CD14-positive monocyte (primary cell): ENCODE data around the gene TFG. TPM values are rescaled to one million over a fixed set of nuclear protein-coding genes. Genes with fewer than 3 reads are reported as not detected.

ENCODE experiments used
- DNase-seq, 3 donors: peaks; one replicate each; pipeline ENCODE4 v3.0.0-alpha.2; 2011 to 2022
- H2AFZ ChIP-seq: 2 replicates; pipeline ENCODE4 v1.6.0; 2012; ENCODE audit warnings: mild to moderate bottlenecking, low read depth, low read length, inconsistent platforms; ENCODE audit not compliant: insufficient read depth, poor library complexity, severe bottlenecking
- H3K27ac ChIP-seq, 2 donors: 1 replicate in 1 of 2; 2 replicates in 1 of 2; pipeline ENCODE4 v1.5.1; 2012 to 2013; ENCODE audit warnings: low read length in 2 of 2, control low read depth in 1 of 2, inconsistent platforms in 1 of 2, low read depth in 1 of 2, mild to moderate bottlenecking in 1 of 2
- H3K27me3 ChIP-seq, 2 donors: one replicate each; pipeline versions ENCODE4 v1.6.0 to v1.6.1; 2011 to 2013; ENCODE audit warnings: low read length in 2 of 2; ENCODE audit not compliant: control insufficient read depth in 2 of 2, insufficient read depth in 2 of 2
- H3K36me3 ChIP-seq, 2 donors: replicated peaks in 1 of 2; 1 replicate in 1 of 2; 2 replicates in 1 of 2; pipeline versions ENCODE4 v1.5.1 to v1.6.1; 2012 to 2013; ENCODE audit warnings: low read length in 2 of 2, control low read depth in 1 of 2, inconsistent platforms in 1 of 2, mild to moderate bottlenecking in 1 of 2; ENCODE audit not compliant: insufficient read depth in 2 of 2, control insufficient read depth in 1 of 2
- H3K4me1 ChIP-seq, 2 donors: 1 replicate in 1 of 2; 2 replicates in 1 of 2; pipeline versions ENCODE4 v1.5.1 to v1.6.1; 2012 to 2013; ENCODE audit warnings: low read length in 2 of 2, control low read depth in 1 of 2, inconsistent platforms in 1 of 2, mild to moderate bottlenecking in 1 of 2, moderate library complexity in 1 of 2; ENCODE audit not compliant: insufficient read depth in 2 of 2, control insufficient read depth in 1 of 2
- H3K4me2 ChIP-seq: replicated peaks from 2 replicates; pipeline ENCODE3; 2012; ENCODE audit warnings: low read length, moderate library complexity, mild to moderate bottlenecking; ENCODE audit not compliant: poor library complexity, severe bottlenecking; ENCODE audit errors: extremely low read depth
- H3K4me3 ChIP-seq, 3 experiments: fragments of 200-600 bp in 1 of 3; sonication (generic) in 1 of 3; replicated peaks in 1 of 3; 1 replicate in 2 of 3; 2 replicates in 1 of 3; pipeline ENCODE4 v1.5.1; 2011 to 2013; ENCODE audit warnings: low read length in 3 of 3, mild to moderate bottlenecking in 3 of 3, control low read depth in 2 of 3, low read depth in 2 of 3, inconsistent platforms in 1 of 3, moderate library complexity in 1 of 3
- H3K79me2 ChIP-seq: 2 replicates; pipeline ENCODE4 v1.6.0; 2012; ENCODE audit warnings: mild to moderate bottlenecking, control low read depth, inconsistent platforms, low read length, moderate library complexity; ENCODE audit not compliant: insufficient read depth
- H3K9ac ChIP-seq: 2 replicates; pipeline ENCODE4 v1.6.0; 2017; ENCODE audit warnings: low read length, mild to moderate bottlenecking; ENCODE audit not compliant: insufficient read depth, poor library complexity, severe bottlenecking
- H3K9me3 ChIP-seq, 2 donors: replicated peaks in 1 of 2; 1 replicate in 1 of 2; 2 replicates in 1 of 2; pipeline versions ENCODE4 v1.5.1 to v1.6.1; 2012 to 2013; ENCODE audit warnings: low read length in 2 of 2, control low read depth in 1 of 2; ENCODE audit not compliant: control insufficient read depth in 1 of 2, insufficient read depth in 1 of 2
- H4K20me1 ChIP-seq: 2 replicates; pipeline ENCODE4 v1.6.0; 2012; ENCODE audit warnings: mild to moderate bottlenecking, low read length, control low read depth, moderate library complexity; ENCODE audit not compliant: insufficient read depth
- H3K27ac Mint-ChIP-seq, 7 donors: one replicate each; pipeline ENCODE4 v1.8.0; 2020; ENCODE audit warnings: mild to moderate bottlenecking in 7 of 7, mixed read lengths in 7 of 7, moderate library complexity in 6 of 7, inconsistent platforms in 2 of 7
- H3K27me3 Mint-ChIP-seq, 3 donors: one replicate each; pipeline ENCODE4 v1.8.0; 2021 to 2022; ENCODE audit warnings: low read depth in 3 of 3, mild to moderate bottlenecking in 3 of 3, mixed read lengths in 3 of 3, moderate library complexity in 3 of 3, inconsistent platforms in 1 of 3
- H3K36me3 Mint-ChIP-seq, 2 donors: one replicate each; pipeline ENCODE4 v1.8.0; 2020; ENCODE audit warnings: mixed read lengths in 2 of 2, inconsistent platforms in 1 of 2, mild to moderate bottlenecking in 1 of 2
- H3K4me1 Mint-ChIP-seq: one replicate; pipeline ENCODE4 v1.8.0; 2020; ENCODE audit warnings: mild to moderate bottlenecking, mixed read lengths
- H3K4me3 Mint-ChIP-seq, 2 donors: one replicate each; pipeline ENCODE4 v1.8.0; 2020; ENCODE audit warnings: mild to moderate bottlenecking in 2 of 2, mixed read lengths in 2 of 2, moderate library complexity in 1 of 2
- H3K9me3 Mint-ChIP-seq, 7 donors: one replicate each; pipeline ENCODE4 v1.8.0; 2020 to 2022; ENCODE audit warnings: mixed read lengths in 7 of 7, mild to moderate bottlenecking in 6 of 7, moderate library complexity in 6 of 7, inconsistent platforms in 2 of 7
- WGBS: methylation state at CpG from one replicate; pipeline ENCODE4 v1.1.5; 2013; ENCODE audit warnings: missing lambda C conversion rate; ENCODE audit not compliant: insufficient coverage; 5-methylcytosine and 5-hydroxymethylcytosine counted together
- intact Hi-C, 2 donors: fragments of 100-400 bp; cut with micrococcal nuclease; formaldehyde crosslinking; loops; one replicate each; pipeline versions ENCODE4 v1.15.0 to v1.15.1; 2023
- polyA plus RNA-seq, 3 donors: library from polyadenylated mRNA; depleted of rRNA in 1 of 3; unstranded in 2 of 3; stranded (reverse) in 1 of 3; fragments of 300-500 nt in 2 of 3; fragments of >200 nt in 1 of 3; fragmentation: Illumina TruSeq in 2 of 3; gene quantifications; 1 replicate in 2 of 3; 2 replicates in 1 of 3; pipeline ENCODE4 v1.2.3, GENCODE V29; 2012 to 2021
- TF ChIP-seq, protein P1 (sequence below): fragments of 200-600 bp; IDR thresholded peaks from one replicate; pipeline ENCODE4 v1.8.0; 2022; ENCODE audit warnings: antibody characterized with exemption, mild to moderate bottlenecking

TFG gene
- polyA plus RNA-seq, 3 donors: 37.9 to 51.2 (median 44.8) TPM

GRCh38 chr3:100732435-100732834 lies 23.1 kb downstream of the TFG start:
- no peaks in the 10 kb centered on the region for H3K4me1 Mint-ChIP-seq

GRCh38 chr3:100737334-100737733 lies 28.0 kb downstream of the TFG start:
- peaks cover 65 to 81% of the 10 kb centered on the region in 2 donors for H3K36me3 Mint-ChIP-seq
- H3K79me2 ChIP-seq: peaks cover 7% of the 10 kb centered on the region

More at GRCh38 chr3:100732435-100732834, 23.1 kb downstream of the TFG start:
- intact Hi-C loops: no loop called here
- Histone ChIP-seq H3K4me1 (no peaks in the 10 kb centered on the region), H4K20me1 (peaks cover 34% of the 10 kb centered on the region), H2AFZ (no peak overlapping the region), H3K4me2 (no peak overlapping the region), H3K27me3 (no peaks in the 10 kb centered on the region), H3K9me3 (no peaks in the 10 kb centered on the region), H3K79me2 (peaks cover 20% of the 10 kb centered on the region), H3K27ac (no peak overlapping the region), H3K9ac (no peak overlapping the region), H3K36me3 (peaks cover 78 to 97% of the 10 kb centered on the region in 2 donors), H3K4me3 (no peak overlapping the region)
- Mint-ChIP-seq H3K4me3 (no peak overlapping the region), H3K9me3 (no peaks in the 10 kb centered on the region), H3K27me3 (no peaks in the 10 kb centered on the region), H3K27ac (no peak overlapping the region), H3K36me3 (peaks cover 67 to 84% of the 10 kb centered on the region in 2 donors)
- no peak for DNase-seq
- TF ChIP-seq, protein P1, sequence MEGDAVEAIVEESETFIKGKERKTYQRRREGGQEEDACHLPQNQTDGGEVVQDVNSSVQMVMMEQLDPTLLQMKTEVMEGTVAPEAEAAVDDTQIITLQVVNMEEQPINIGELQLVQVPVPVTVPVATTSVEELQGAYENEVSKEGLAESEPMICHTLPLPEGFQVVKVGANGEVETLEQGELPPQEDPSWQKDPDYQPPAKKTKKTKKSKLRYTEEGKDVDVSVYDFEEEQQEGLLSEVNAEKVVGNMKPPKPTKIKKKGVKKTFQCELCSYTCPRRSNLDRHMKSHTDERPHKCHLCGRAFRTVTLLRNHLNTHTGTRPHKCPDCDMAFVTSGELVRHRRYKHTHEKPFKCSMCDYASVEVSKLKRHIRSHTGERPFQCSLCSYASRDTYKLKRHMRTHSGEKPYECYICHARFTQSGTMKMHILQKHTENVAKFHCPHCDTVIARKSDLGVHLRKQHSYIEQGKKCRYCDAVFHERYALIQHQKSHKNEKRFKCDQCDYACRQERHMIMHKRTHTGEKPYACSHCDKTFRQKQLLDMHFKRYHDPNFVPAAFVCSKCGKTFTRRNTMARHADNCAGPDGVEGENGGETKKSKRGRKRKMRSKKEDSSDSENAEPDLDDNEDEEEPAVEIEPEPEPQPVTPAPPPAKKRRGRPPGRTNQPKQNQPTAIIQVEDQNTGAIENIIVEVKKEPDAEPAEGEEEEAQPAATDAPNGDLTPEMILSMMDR: no peak
- no CpG with 5 or more reads among the region's 3 CpGs for WGBS

More at GRCh38 chr3:100737334-100737733, 28.0 kb downstream of the TFG start:
- Histone ChIP-seq H4K20me1 (peaks cover 14% of the 10 kb centered on the region), H3K27ac (no peak overlapping the region), H3K4me3 (no peak overlapping the region), H3K4me1 (no peaks in the 10 kb centered on the region), H3K9me3 (no peaks in the 10 kb centered on the region), H3K27me3 (no peaks in the 10 kb centered on the region), H3K36me3 (peaks cover 84 to 99% of the 10 kb centered on the region in 2 donors), H2AFZ (no peak overlapping the region), H3K9ac (no peak overlapping the region), H3K4me2 (no peak overlapping the region)
- no peak overlapping the region for H3K27ac Mint-ChIP-seq
- no peaks in the 10 kb centered on the region for H3K4me1 Mint-ChIP-seq
- no CpG with 5 or more reads among the region's 2 CpGs for WGBS
- H3K9me3 Mint-ChIP-seq: no peaks in the 10 kb centered on the region
- no peaks in the 10 kb centered on the region for H3K27me3 Mint-ChIP-seq
- DNase-seq: no peak
- intact Hi-C loops: no loop called here
- TF ChIP-seq, protein P1: peak; percentile 16
- H3K4me3 Mint-ChIP-seq: no peak overlapping the region
